Left lung (tissue), 10 donors: ENCODE data around the gene MAST4. TPM values are rescaled to one million over a fixed set of nuclear protein-coding genes. Genes with fewer than 3 reads are reported as not detected.
A peak's percentile ranks its signal among the peaks of the same experiment; 100 is the strongest.

Experiments used
- ATAC-seq: fragments of 200-7000 bp; cut with Tn5 transposase; one replicate; pipeline ENCODE4 v1.9.1; 2020; ENCODE audit warnings: moderate library complexity
- DNase-seq, 4 donors: peaks; one replicate each; pipeline ENCODE4 v3.0.0-alpha.2; 2013 to 2020
- H3K27ac ChIP-seq, 2 donors: fragments of 200-600 bp; sonication (generic) in 1 of 2; one replicate each; pipeline versions ENCODE4 v1.5.0 to v1.8.0; 2020 to 2021
- H3K27me3 ChIP-seq, 2 donors: fragments of 200-600 bp; sonication (generic) in 1 of 2; one replicate each; pipeline versions ENCODE4 v1.5.0 to v1.8.0; 2020 to 2021
- H3K36me3 ChIP-seq, 2 donors: fragments of 200-600 bp; sonication (generic) in 1 of 2; one replicate each; pipeline versions ENCODE4 v1.5.0 to v1.8.0; 2020 to 2021
- H3K4me1 ChIP-seq, 2 donors: fragments of 200-600 bp; one replicate each; pipeline ENCODE4 v1.8.0; 2021
- H3K4me3 ChIP-seq, 2 donors: fragments of 200-600 bp; sonication (generic) in 1 of 2; one replicate each; pipeline versions ENCODE4 v1.5.0 to v1.8.0; 2020 to 2021; ENCODE audit warnings: mild to moderate bottlenecking in 1 of 2
- H3K9me3 ChIP-seq, 2 donors: fragments of 200-600 bp; sonication (generic) in 1 of 2; one replicate each; pipeline versions ENCODE4 v1.5.0 to v1.8.0; 2020 to 2021
- CTCF ChIP-seq, 2 donors: fragments of 200-600 bp; sonication (generic) in 1 of 2; IDR thresholded peaks; one replicate each; pipeline versions ENCODE4 v1.5.0 to v1.8.0; 2021; ENCODE audit warnings: antibody characterized with exemption in 2 of 2
- intact Hi-C, 2 donors: fragments of 100-400 bp; cut with DNase I; formaldehyde crosslinking; loops; one replicate each; pipeline versions ENCODE4 v1.11.2 to v1.14.2; 2022
- polyA plus RNA-seq, 6 donors: library from polyadenylated mRNA; unstranded; fragments of 120-200 nt; gene quantifications; one replicate each; pipeline ENCODE4 v1.2.1, GENCODE V29; 2013; ENCODE audit not compliant: insufficient read length in 6 of 6
- total RNA-seq, 2 donors: library from RNA; stranded (reverse); fragmentation: NEBNext Ultra II Directional; extraction: Animal tissue kit (Norgen Biotek cat#: 25700); gene quantifications; one replicate each; pipeline ENCODE4 v1.2.1, GENCODE V29; 2021
- donor health status: DM: no; HTN: yes; CAD: no.
- donor health status: DM: no; HTN: no; CAD: no.

The MAST4 gene
- total and polyA plus RNA-seq, 8 donors: 47.7 to 57.6 (median 53.0) TPM

GRCh38 chr5:66932457-66932856, 336.3 kb downstream of the MAST4 start:
- no peaks in the 10 kb centered on the region for H3K36me3 ChIP-seq
- no peaks in the 10 kb centered on the region for H3K27me3 ChIP-seq
- no peak for ATAC-seq
- DNase-seq: peak in 1 of 4 donors; percentile 7
- H3K4me3 ChIP-seq: no peak overlapping the region
- H3K4me1 ChIP-seq: no peaks in the 10 kb centered on the region
- no peaks in the 10 kb centered on the region for H3K9me3 ChIP-seq
- intact Hi-C loops: no loop called here
- no peak overlapping the region for H3K27ac ChIP-seq
- no peak for TF ChIP-seq CTCF (IDR thresholded peaks at IDR 0.05)

- DNase-seq: no peak
- Histone ChIP-seq H3K4me1 (no peaks in the 10 kb centered on the region), H3K27ac (no peak overlapping the region), H3K4me3 (no peak overlapping the region), H3K9me3 (no peaks in the 10 kb centered on the region), H3K36me3 (no peaks in the 10 kb centered on the region), H3K27me3 (no peaks in the 10 kb centered on the region)
- no peak for ATAC-seq
- intact Hi-C loops: no loop called here
- no peak for TF ChIP-seq CTCF (IDR thresholded peaks at IDR 0.05)
These were observed 336.9 kb downstream of the MAST4 start for GRCh38 chr5:66933066-66933465.

- intact Hi-C loops: no loop called here
- no peak for TF ChIP-seq CTCF (IDR thresholded peaks at IDR 0.05)
- Histone ChIP-seq H3K9me3 (peaks cover 0 to 6% of the 10 kb centered on the region in 2 donors), H3K4me3 (no peak overlapping the region), H3K36me3 (no peaks in the 10 kb centered on the region), H3K27me3 (no peaks in the 10 kb centered on the region), H3K4me1 (no peaks in the 10 kb centered on the region), H3K27ac (no peak overlapping the region)
- ATAC-seq (no peak), DNase-seq (no peak)
These were observed 342.9 kb downstream of the MAST4 start for GRCh38 chr5:66939094-66939493.

- intact Hi-C loops: no loop called here
- H3K27ac ChIP-seq: no peak overlapping the region
- H3K27me3 ChIP-seq: no peaks in the 10 kb centered on the region
- no peak for TF ChIP-seq CTCF (IDR thresholded peaks at IDR 0.05)
- H3K9me3 ChIP-seq: no peaks in the 10 kb centered on the region
- DNase-seq (no peak), ATAC-seq (peak; percentile 33)
- H3K4me1 ChIP-seq: no peaks in the 10 kb centered on the region
- H3K36me3 ChIP-seq: no peaks in the 10 kb centered on the region
- H3K4me3 ChIP-seq: no peak overlapping the region
These were observed 349.5 kb downstream of the MAST4 start for GRCh38 chr5:66945389-66946349.

- ATAC-seq (no peak), DNase-seq (no peak)
- H3K4me1 ChIP-seq: no peaks in the 10 kb centered on the region
- H3K36me3 ChIP-seq: no peaks in the 10 kb centered on the region
- intact Hi-C loops: no loop called here
- H3K27ac ChIP-seq: no peak overlapping the region
- no peak for TF ChIP-seq CTCF (IDR thresholded peaks at IDR 0.05)
- H3K9me3 ChIP-seq: no peaks in the 10 kb centered on the region
- no peak overlapping the region for H3K4me3 ChIP-seq
- no peaks in the 10 kb centered on the region for H3K27me3 ChIP-seq
These were observed 351.3 kb downstream of the MAST4 start for GRCh38 chr5:66947458-66947857.
